Sciatic nerve (tissue), 2 donors: Measurements from ENCODE around the gene VPS4B. TPM values are rescaled to one million over a fixed set of nuclear protein-coding genes. Genes with fewer than 3 reads are reported as not detected.

Source experiments
- ATAC-seq: fragments of 200-7000 bp; cut with Tn5 transposase; one replicate; pipeline ENCODE4 v1.9.1; 2020; ENCODE audit warnings: mild to moderate bottlenecking, moderate library complexity
- DNase-seq: peaks from one replicate; pipeline ENCODE4 v3.0.0-alpha.2; 2020; ENCODE audit warnings: low spot score
- intact Hi-C: fragments of 100-400 bp; cut with DNase I; formaldehyde crosslinking; loops from one replicate; pipeline ENCODE4 v1.14.2; 2022
- total RNA-seq: library from RNA; stranded (reverse); fragmentation: NEBNext Ultra II Directional; extraction: Animal tissue kit (Norgen Biotek cat#: 25700); gene quantifications from one replicate; pipeline ENCODE4 v1.2.1, GENCODE V29; 2021
- donor health status: DM: no; HTN: no; CAD: no.
- donor health status: DM: no; HTN: no; CAD: no.

VPS4B gene
- total RNA-seq, 1 donor from 2014 or later = 60.4 TPM

DNA sequence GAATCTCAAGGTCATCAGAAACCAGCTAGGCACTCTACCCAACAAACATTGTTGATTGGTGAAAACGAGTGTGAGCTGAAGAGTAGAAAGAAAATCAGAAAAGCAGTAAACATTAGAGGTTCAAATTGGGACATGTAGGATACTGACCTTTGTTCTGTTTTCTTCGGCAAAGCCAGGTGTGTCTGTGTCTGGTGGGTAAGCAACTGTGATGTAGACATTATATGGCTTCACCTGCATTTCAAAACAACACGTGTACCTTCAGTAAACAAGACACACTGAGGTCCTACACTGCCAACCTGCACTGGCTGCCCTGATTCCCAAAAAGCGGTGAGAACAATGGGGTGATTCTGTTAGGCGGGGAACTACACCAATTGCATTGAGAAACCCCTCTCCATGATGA lies 78.0 kb downstream of the VPS4B start:
- intact Hi-C loops = loop anchor here (10.0 kb wide), 1 partner anchor 339 kb away; no protein-coding TSS in a partner anchor
- no peak for ATAC-seq
- no peak for DNase-seq

DNA sequence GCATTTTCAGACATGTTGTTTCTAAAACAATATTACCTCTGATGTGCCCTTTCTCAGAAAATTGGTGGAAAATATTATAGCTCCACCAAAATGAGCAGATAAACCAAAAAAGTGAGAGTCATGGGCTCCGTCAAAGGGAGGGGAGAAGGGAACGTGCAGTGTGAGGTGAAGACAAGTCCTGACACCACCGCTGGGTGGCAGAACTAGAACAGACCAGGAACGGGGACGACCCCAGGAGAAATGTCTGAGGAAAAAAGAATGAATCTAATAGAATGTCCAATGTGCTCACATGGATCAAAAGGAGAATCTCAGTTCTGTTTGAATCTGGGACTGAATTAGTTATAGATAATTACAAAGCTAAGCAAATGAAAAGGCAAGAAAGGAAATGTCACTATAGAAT lies 80.1 kb downstream of the VPS4B start:
- intact Hi-C loops = loop anchor here (10.0 kb wide), 1 partner anchor 337 kb away; no protein-coding TSS in a partner anchor
- ATAC-seq = peak; percentile 72
- no peak for DNase-seq

DNA sequence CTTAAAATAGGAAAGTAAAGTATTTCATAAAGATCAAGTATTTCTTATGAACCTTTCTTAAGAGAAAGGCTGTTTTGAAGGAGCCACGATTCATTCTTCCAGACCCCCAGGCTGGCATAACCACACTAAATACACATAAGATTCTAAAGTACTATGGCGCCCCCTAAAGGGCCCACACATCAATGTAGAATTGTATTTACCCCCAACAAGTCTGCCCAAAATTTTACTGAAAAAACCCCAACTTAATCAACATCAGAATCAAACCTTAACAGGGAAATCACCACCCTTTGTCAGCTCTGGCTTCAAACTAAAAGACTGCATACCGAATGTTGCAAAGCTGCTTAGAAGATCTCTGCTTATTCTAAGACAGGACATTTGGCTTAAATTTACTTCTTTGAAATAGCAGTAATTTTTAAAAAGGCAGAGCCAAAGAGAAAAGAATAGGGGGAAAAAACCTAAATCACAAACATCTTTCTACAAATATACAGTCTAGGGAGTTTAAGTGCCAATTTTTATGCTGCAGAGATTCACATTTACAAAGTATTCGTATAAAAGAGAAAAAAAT lies 82.3 kb downstream of the VPS4B start:
- ATAC-seq = no peak
- intact Hi-C loops = loop anchor here (10.0 kb wide), 1 partner anchor 335 kb away; no protein-coding TSS in a partner anchor
- no peak for DNase-seq

Other genes with a start within 250 kb of the VPS4B start
- gene BCL2, start 102.7 kb downstream of the VPS4B start, total RNA-seq = 47.3 TPM
- gene KDSR, start 55.3 kb downstream of the VPS4B start, total RNA-seq = 118 TPM
- gene SERPINB5, start 54.5 kb upstream of the VPS4B start, total RNA-seq = not detected
- not detected for gene SERPINB12, start 119.9 kb upstream of the VPS4B start, total RNA-seq
- gene SERPINB13, start 164.9 kb upstream of the VPS4B start, total RNA-seq = not detected
- gene SERPINB4, start 221.8 kb upstream of the VPS4B start, total RNA-seq = not detected
- not detected for gene SERPINB3, start 239.4 kb upstream of the VPS4B start, total RNA-seq